HepG2 (cell line): ENCODE measurements around the gene FBXO48. TPM values are rescaled to one million over a fixed set of nuclear protein-coding genes. Genes with fewer than 3 reads are reported as not detected.
A peak's percentile ranks its signal among the peaks of the same experiment; 100 is the strongest.

ENCODE experiments used
- ARNTL ChIP-seq: sonication (generic); formaldehyde crosslinking; IDR thresholded peaks from 2 replicates; pipeline ENCODE4 v1.4.0; 2020; ENCODE audit warnings: mild to moderate bottlenecking, missing genetic modification reagents
- ESRRA ChIP-seq: sonication (generic); formaldehyde crosslinking; IDR thresholded peaks from 2 replicates; pipeline ENCODE4 v1.5.1; 2020; ENCODE audit warnings: mild to moderate bottlenecking, low read depth, missing genetic modification reagents
- GTF2F1 ChIP-seq: fragments of 150-350 bp; IDR thresholded peaks from 2 replicates; pipeline ENCODE4 v1.6.1; 2014; ENCODE audit warnings: low read length
- KDM3A ChIP-seq: IDR thresholded peaks from 2 replicates; pipeline ENCODE4 v1.6.1; 2018; ENCODE audit warnings: low read depth, missing compliant biosample characterization
- MAFF ChIP-seq: IDR thresholded peaks from 2 replicates; pipeline ENCODE4 v1.6.1; 2011; ENCODE audit warnings: low read depth, low read length, improper control_type of control experiment
- MIER2 ChIP-seq: IDR thresholded peaks from 2 replicates; pipeline ENCODE4 v1.6.1; 2016; ENCODE audit warnings: missing biosample characterization, missing genetic modification reagents
- MTF2 ChIP-seq: sonication (generic); formaldehyde crosslinking; IDR thresholded peaks from 2 replicates; pipeline ENCODE4 v1.5.0; 2020; ENCODE audit warnings: missing genetic modification reagents, borderline replicate concordance
- TEF ChIP-seq: sonication (generic); formaldehyde crosslinking; IDR thresholded peaks from 2 replicates; pipeline ENCODE4 v1.5.0; 2020; ENCODE audit warnings: missing genetic modification reagents
- ZMYM4 ChIP-seq: sonication (generic); formaldehyde crosslinking; IDR thresholded peaks from 2 replicates; pipeline ENCODE4 v1.8.1; 2023; ENCODE audit warnings: mild to moderate bottlenecking, missing genetic modification reagents
- ZNF263 ChIP-seq: sonication (generic); formaldehyde crosslinking; IDR thresholded peaks from 2 replicates; pipeline ENCODE4 v1.4.0; 2020; ENCODE audit warnings: missing genetic modification reagents
- ZNF367 ChIP-seq: sonication (generic); formaldehyde crosslinking; IDR thresholded peaks from 2 replicates; pipeline ENCODE4 v1.4.0; 2020; ENCODE audit warnings: missing genetic modification reagents, borderline replicate concordance
- ZNF510 ChIP-seq: sonication (generic); formaldehyde crosslinking; IDR thresholded peaks from 2 replicates; pipeline ENCODE4 v1.4.0; 2020; ENCODE audit warnings: low read depth, mild to moderate bottlenecking, missing genetic modification reagents
- ZNF777 ChIP-seq: sonication (generic); formaldehyde crosslinking; IDR thresholded peaks from 2 replicates; pipeline ENCODE4 v1.4.0; 2020; ENCODE audit warnings: missing genetic modification reagents
- ZSCAN22 ChIP-seq: sonication (generic); formaldehyde crosslinking; IDR thresholded peaks from 2 replicates; pipeline ENCODE4 v1.4.0; 2020; ENCODE audit warnings: mild to moderate bottlenecking, missing genetic modification reagents
- polyA plus RNA-seq, 8 experiments: library from polyadenylated mRNA; depleted of rRNA in 3 of 8; stranded (reverse) in 7 of 8; unstranded in 1 of 8; fragments of >200 nt; fragmentation: Illumina TruSeq in 4 of 8; extraction: Trizol in 4 of 8; gene quantifications; 2 replicates each; pipeline versions ENCODE4 v1.2.1 to v1.2.3, GENCODE V29; 2011 to 2016; ENCODE audit warnings: low read depth in 4 of 8, missing spikeins in 1 of 8, mixed read lengths in 1 of 8; ENCODE audit not compliant: insufficient read depth in 1 of 8
- total RNA-seq, 5 experiments: library from RNA; depleted of rRNA; stranded (reverse); fragments of >200 nt; fragmentation: Illumina TruSeq; extraction: Trizol; gene quantifications; 2 replicates each; pipeline ENCODE4 v1.2.3, GENCODE V29; 2016; ENCODE audit warnings: low read depth in 1 of 5
- TF ChIP-seq, protein P1 (sequence below): sonication (generic); formaldehyde crosslinking; IDR thresholded peaks from 2 replicates; pipeline ENCODE4 v1.5.1; 2020; ENCODE audit warnings: missing genetic modification reagents, mild to moderate bottlenecking, borderline replicate concordance
- TF ChIP-seq, protein P2 (sequence below): sonication (generic); formaldehyde crosslinking; IDR thresholded peaks from 2 replicates; pipeline ENCODE4 v1.8.0; 2022; ENCODE audit warnings: missing genetic modification reagents, mild to moderate bottlenecking, borderline replicate concordance
- TF ChIP-seq, protein P3 (sequence below): sonication (generic); formaldehyde crosslinking; IDR thresholded peaks from 2 replicates; pipeline ENCODE4 v1.4.0; 2020; ENCODE audit warnings: missing genetic modification reagents
- TF ChIP-seq, protein P4 (sequence below): sonication (generic); formaldehyde crosslinking; IDR thresholded peaks from 2 replicates; pipeline ENCODE4 v1.4.0; 2020; ENCODE audit warnings: missing genetic modification reagents

FBXO48 gene
- total and polyA plus RNA-seq, 2 of the 13 experiments (the other 11 are each of a cell fraction or from before 2014, with no cell fraction given), result 0.42 to 1.1 TPM

- TF ChIP-seq, protein P1, sequence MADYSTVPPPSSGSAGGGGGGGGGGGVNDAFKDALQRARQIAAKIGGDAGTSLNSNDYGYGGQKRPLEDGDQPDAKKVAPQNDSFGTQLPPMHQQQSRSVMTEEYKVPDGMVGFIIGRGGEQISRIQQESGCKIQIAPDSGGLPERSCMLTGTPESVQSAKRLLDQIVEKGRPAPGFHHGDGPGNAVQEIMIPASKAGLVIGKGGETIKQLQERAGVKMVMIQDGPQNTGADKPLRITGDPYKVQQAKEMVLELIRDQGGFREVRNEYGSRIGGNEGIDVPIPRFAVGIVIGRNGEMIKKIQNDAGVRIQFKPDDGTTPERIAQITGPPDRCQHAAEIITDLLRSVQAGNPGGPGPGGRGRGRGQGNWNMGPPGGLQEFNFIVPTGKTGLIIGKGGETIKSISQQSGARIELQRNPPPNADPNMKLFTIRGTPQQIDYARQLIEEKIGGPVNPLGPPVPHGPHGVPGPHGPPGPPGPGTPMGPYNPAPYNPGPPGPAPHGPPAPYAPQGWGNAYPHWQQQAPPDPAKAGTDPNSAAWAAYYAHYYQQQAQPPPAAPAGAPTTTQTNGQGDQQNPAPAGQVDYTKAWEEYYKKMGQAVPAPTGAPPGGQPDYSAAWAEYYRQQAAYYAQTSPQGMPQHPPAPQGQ (CRISPR knock-in tag), result no peak
- TF ChIP-seq ZMYM4 (CRISPR knock-in tag), result peak; percentile 68
- TF ChIP-seq GTF2F1, result 0 out of 2 replicates have a peak, but pooled peaks have one; percentile 48
- TF ChIP-seq ZNF367 (CRISPR knock-in tag), result peak; percentile 85
- no peak for TF ChIP-seq ZSCAN22
- TF ChIP-seq, protein P2, sequence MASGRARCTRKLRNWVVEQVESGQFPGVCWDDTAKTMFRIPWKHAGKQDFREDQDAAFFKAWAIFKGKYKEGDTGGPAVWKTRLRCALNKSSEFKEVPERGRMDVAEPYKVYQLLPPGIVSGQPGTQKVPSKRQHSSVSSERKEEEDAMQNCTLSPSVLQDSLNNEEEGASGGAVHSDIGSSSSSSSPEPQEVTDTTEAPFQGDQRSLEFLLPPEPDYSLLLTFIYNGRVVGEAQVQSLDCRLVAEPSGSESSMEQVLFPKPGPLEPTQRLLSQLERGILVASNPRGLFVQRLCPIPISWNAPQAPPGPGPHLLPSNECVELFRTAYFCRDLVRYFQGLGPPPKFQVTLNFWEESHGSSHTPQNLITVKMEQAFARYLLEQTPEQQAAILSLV (CRISPR knock-in tag), result peak; percentile 60; the same call in 1 of the 2 replicates
- peak; percentile 79 for TF ChIP-seq KDM3A (CRISPR knock-in tag)
- TF ChIP-seq MTF2 (CRISPR knock-in tag), result peak; percentile 68; the same call in 1 of the 2 replicates
- TF ChIP-seq ZNF510 (CRISPR knock-in tag), result peak; percentile 63; the same call in 1 of the 2 replicates
- peak; percentile 65 for TF ChIP-seq TEF (CRISPR knock-in tag)
- TF ChIP-seq, protein P3, sequence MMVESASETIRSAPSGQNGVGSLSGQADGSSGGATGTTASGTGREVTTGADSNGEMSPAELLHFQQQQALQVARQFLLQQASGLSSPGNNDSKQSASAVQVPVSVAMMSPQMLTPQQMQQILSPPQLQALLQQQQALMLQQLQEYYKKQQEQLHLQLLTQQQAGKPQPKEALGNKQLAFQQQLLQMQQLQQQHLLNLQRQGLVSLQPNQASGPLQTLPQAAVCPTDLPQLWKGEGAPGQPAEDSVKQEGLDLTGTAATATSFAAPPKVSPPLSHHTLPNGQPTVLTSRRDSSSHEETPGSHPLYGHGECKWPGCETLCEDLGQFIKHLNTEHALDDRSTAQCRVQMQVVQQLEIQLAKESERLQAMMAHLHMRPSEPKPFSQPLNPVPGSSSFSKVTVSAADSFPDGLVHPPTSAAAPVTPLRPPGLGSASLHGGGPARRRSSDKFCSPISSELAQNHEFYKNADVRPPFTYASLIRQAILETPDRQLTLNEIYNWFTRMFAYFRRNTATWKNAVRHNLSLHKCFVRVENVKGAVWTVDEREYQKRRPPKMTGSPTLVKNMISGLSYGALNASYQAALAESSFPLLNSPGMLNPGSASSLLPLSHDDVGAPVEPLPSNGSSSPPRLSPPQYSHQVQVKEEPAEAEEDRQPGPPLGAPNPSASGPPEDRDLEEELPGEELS (CRISPR knock-in tag), result peak; percentile 20; the same call in 1 of the 2 replicates
- TF ChIP-seq ZNF263 (CRISPR knock-in tag), result peak; percentile 51
- no peak; the same call in 1 of the 2 replicates for TF ChIP-seq ZNF777 (CRISPR knock-in tag)
- TF ChIP-seq ESRRA (CRISPR knock-in tag), result no peak; the same call in 1 of the 2 replicates
- no peak for TF ChIP-seq MAFF
- TF ChIP-seq, protein P4, sequence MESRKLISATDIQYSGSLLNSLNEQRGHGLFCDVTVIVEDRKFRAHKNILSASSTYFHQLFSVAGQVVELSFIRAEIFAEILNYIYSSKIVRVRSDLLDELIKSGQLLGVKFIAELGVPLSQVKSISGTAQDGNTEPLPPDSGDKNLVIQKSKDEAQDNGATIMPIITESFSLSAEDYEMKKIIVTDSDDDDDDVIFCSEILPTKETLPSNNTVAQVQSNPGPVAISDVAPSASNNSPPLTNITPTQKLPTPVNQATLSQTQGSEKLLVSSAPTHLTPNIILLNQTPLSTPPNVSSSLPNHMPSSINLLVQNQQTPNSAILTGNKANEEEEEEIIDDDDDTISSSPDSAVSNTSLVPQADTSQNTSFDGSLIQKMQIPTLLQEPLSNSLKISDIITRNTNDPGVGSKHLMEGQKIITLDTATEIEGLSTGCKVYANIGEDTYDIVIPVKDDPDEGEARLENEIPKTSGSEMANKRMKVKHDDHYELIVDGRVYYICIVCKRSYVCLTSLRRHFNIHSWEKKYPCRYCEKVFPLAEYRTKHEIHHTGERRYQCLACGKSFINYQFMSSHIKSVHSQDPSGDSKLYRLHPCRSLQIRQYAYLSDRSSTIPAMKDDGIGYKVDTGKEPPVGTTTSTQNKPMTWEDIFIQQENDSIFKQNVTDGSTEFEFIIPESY, result no peak
- no peak for TF ChIP-seq MIER2 (CRISPR knock-in tag)
- TF ChIP-seq ARNTL (CRISPR knock-in tag), result peak; percentile 74
Measured at GRCh38 chr2:68467077-68467960, at the start of gene FBXO48, which contains the start of gene APLF (continued).
